Occipital lobe (tissue), 2 donors: ENCODE measurements around the gene DLX1. TPM values are rescaled to one million over a fixed set of nuclear protein-coding genes. Genes with fewer than 3 reads are reported as not detected.
A peak's percentile ranks its signal among the peaks of the same experiment; 100 is the strongest.
"Not testable (repeated sequence)": the region's sequence is repeated elsewhere in the genome, so short reads cannot be mapped to it uniquely, and the experiment has no call there.

Experiments used
- DNase-seq: peaks from one replicate; lab custom pipeline; 2025; lab: John Stamatoyannopoulos, UW
- total RNA-seq: library from RNA; depleted of rRNA; stranded (reverse); fragments of >200 nt; gene quantifications from one replicate; pipeline ENCODE4 v1.2.3, GENCODE V29; 2014

DLX1 gene
- total RNA-seq, 1 donor from 2014 or later: 21.4 TPM

GRCh38 chr2:172063446-172063845 is 21.9 kb upstream of the DLX1 start:
- DNase-seq: no peak

- DNase-seq: no peak
Observed at GRCh38 chr2:172065111-172065510, 20.2 kb upstream of the DLX1 start.

- no peak for DNase-seq
Observed at GRCh38 chr2:172066394-172066886, 18.9 kb upstream of the DLX1 start.

GRCh38 chr2:172067905-172068304 is 17.4 kb upstream of the DLX1 start:
- not testable (repeated sequence) for DNase-seq

GRCh38 chr2:172070936-172071335 is 14.4 kb upstream of the DLX1 start:
- DNase-seq: no peak

- no peak for DNase-seq
Observed at GRCh38 chr2:172072303-172072702, 13.0 kb upstream of the DLX1 start.

- no peak for DNase-seq
Observed at GRCh38 chr2:172072706-172073105, 12.6 kb upstream of the DLX1 start.

GRCh38 chr2:172073518-172073917 is 11.8 kb upstream of the DLX1 start:
- DNase-seq: no peak

- DNase-seq: no peak
Observed at GRCh38 chr2:172074254-172074653, 11.1 kb upstream of the DLX1 start.

- no peak for DNase-seq
Observed at GRCh38 chr2:172079416-172079815, 5.9 kb upstream of the DLX1 start.

GRCh38 chr2:172079838-172080640 is 5.3 kb upstream of the DLX1 start:
- no peak for DNase-seq

GRCh38 chr2:172080641-172081220 is 4.6 kb upstream of the DLX1 start:
- DNase-seq: no peak

- DNase-seq: no peak
Observed at GRCh38 chr2:172081221-172082022, 3.9 kb upstream of the DLX1 start.

GRCh38 chr2:172082105-172082943 is 3.0 kb upstream of the DLX1 start:
- DNase-seq: no peak

- DNase-seq: no peak
Observed at GRCh38 chr2:172082944-172083627, 2.2 kb upstream of the DLX1 start.

- DNase-seq: no peak
Observed at GRCh38 chr2:172083628-172084394, 1.5 kb upstream of the DLX1 start.

- no peak for DNase-seq
Observed at GRCh38 chr2:172084395-172084644, 987 bp upstream of the DLX1 start.

GRCh38 chr2:172084645-172085459 is 455 bp upstream of the DLX1 start:
- DNase-seq: peak; percentile 24
